NCI-H460 (cell line): ENCODE data around the gene AMPH. TPM values are rescaled to one million over a fixed set of nuclear protein-coding genes. Genes with fewer than 3 reads are reported as not detected.

Experiments
- DNase-seq: peaks from one replicate; pipeline ENCODE4 v3.0.0-alpha.2; 2016; ENCODE audit warnings: low read depth; ENCODE audit errors: extremely low read depth
- polyA plus RNA-seq: library from polyadenylated mRNA; depleted of rRNA; stranded (reverse); fragments of >200 nt; gene quantifications from 2 replicates; pipeline ENCODE4 v1.2.3, GENCODE V29; 2014; cell fraction: nucleus; rRNA removed
- total RNA-seq: library from RNA; depleted of rRNA; stranded (reverse); fragments of >200 nt; shearing (Covaris generic); gene quantifications from 2 replicates; pipeline ENCODE4 v1.2.3, GENCODE V29; 2014; rRNA removed

AMPH gene
- not detected in 2 replicates for total RNA-seq
- polyA plus RNA-seq: not detected in 2 replicates

GRCh38 chr7:38630720-38631673 is at the start of gene AMPH:
TSS of gene AMPH (minus strand) at chr7:38631373. CDS start at chr7:38631351, 22 bp downstream.
- DNase-seq: peak; percentile 8

GRCh38 chr7:38679419-38679818 is 48.2 kb upstream of the AMPH start:
- DNase-seq: no peak

GRCh38 chr7:38678698-38679054 is 47.5 kb upstream of the AMPH start:
- DNase-seq: no peak

- no peak for DNase-seq
Measured at GRCh38 chr7:38677981-38678697, 47.0 kb upstream of the AMPH start.

- no peak for DNase-seq
Measured at GRCh38 chr7:38675494-38676106, 44.4 kb upstream of the AMPH start.

GRCh38 chr7:38674513-38674912 is 43.3 kb upstream of the AMPH start:
- DNase-seq: no peak

GRCh38 chr7:38673795-38674194 is 42.6 kb upstream of the AMPH start:
- DNase-seq: no peak

- DNase-seq: no peak
Measured at GRCh38 chr7:38671911-38672905, 41.0 kb upstream of the AMPH start.

GRCh38 chr7:38669965-38670520 is 38.9 kb upstream of the AMPH start:
- DNase-seq: no peak

- no peak for DNase-seq
Measured at GRCh38 chr7:38664972-38665371, 33.8 kb upstream of the AMPH start.

- peak; percentile 40 for DNase-seq
Measured at GRCh38 chr7:38660427-38661099, 29.4 kb upstream of the AMPH start.

- no peak for DNase-seq
Measured at GRCh38 chr7:38659931-38660330, 28.8 kb upstream of the AMPH start.

- DNase-seq: no peak
Measured at GRCh38 chr7:38658921-38659320, 27.7 kb upstream of the AMPH start.

- DNase-seq: no peak
Measured at GRCh38 chr7:38656968-38657367, 25.8 kb upstream of the AMPH start.

- DNase-seq: no peak
Measured at GRCh38 chr7:38655833-38656774, 24.9 kb upstream of the AMPH start.

GRCh38 chr7:38637957-38638356 is 6.8 kb upstream of the AMPH start:
- no peak for DNase-seq

- DNase-seq: no peak
Measured at GRCh38 chr7:38632411-38632810, 1.2 kb upstream of the AMPH start.
